H1 (cell line): ENCODE data around the gene SRGAP3. TPM values are rescaled to one million over a fixed set of nuclear protein-coding genes. Genes with fewer than 3 reads are reported as not detected.

Experiments used
- CTCF ChIA-PET: fragments of 300-600 bp; sonication (Branson Sonifier 250); formaldehyde crosslinking; loops from one replicate; lab custom pipeline; 2021; ENCODE audit not compliant: partially characterized antibody; lab: Charles Lee
- POLR2A ChIA-PET: fragments of 300-600 bp; sonication (Branson Sonifier 250); formaldehyde crosslinking; loops from one replicate; lab custom pipeline; 2021; ENCODE audit warnings: inconsistent platforms; ENCODE audit not compliant: partially characterized antibody; lab: Charles Lee
- DNase-seq, 2 experiments: peaks; one replicate each; pipeline versions ENCODE4 v3.0.0 to v3.0.0-alpha.2; 2010 to 2022; ENCODE audit warnings: low spot score in 2 of 2, low read depth in 1 of 2, mixed read lengths in 1 of 2
- FAIRE-seq: peaks from 2 replicates; lab custom pipeline; 2011; peaks lifted over from hg19 to GRCh38; lab: Jason Lieb, UNC
- H2AFZ ChIP-seq: 2 replicates; pipeline ENCODE4 v1.8.1; 2012; ENCODE audit warnings: low read length, inconsistent platforms
- H2AK5ac ChIP-seq: 2 replicates; pipeline ENCODE4 v1.6.1; 2013; ENCODE audit warnings: low read depth, low read length
- H2BK120ac ChIP-seq: replicated peaks from 2 replicates; pipeline ENCODE3; 2013; ENCODE audit warnings: low read depth, low read length, inconsistent platforms
- H2BK12ac ChIP-seq: 2 replicates; pipeline ENCODE4 v1.6.1; 2013; ENCODE audit warnings: low read depth, low read length
- H2BK15ac ChIP-seq: 2 replicates; pipeline ENCODE4 v1.6.1; 2013; ENCODE audit warnings: low read length
- H2BK20ac ChIP-seq: 2 replicates; pipeline ENCODE4 v1.6.1; 2013; ENCODE audit warnings: low read length
- H2BK5ac ChIP-seq: 2 replicates; pipeline ENCODE4 v1.6.1; 2013; ENCODE audit warnings: low read depth, low read length
- H3K14ac ChIP-seq: 2 replicates; pipeline ENCODE4 v1.6.1; 2013; ENCODE audit warnings: inconsistent platforms; ENCODE audit not compliant: insufficient read length
- H3K18ac ChIP-seq: 2 replicates; pipeline ENCODE4 v1.6.1; 2013; ENCODE audit warnings: low read length; ENCODE audit errors: extremely low read depth
- H3K23ac ChIP-seq: 2 replicates; pipeline ENCODE4 v1.6.1; 2013; ENCODE audit warnings: inconsistent platforms; ENCODE audit not compliant: insufficient read length
- H3K23me2 ChIP-seq: 2 replicates; pipeline ENCODE4 v1.6.1; 2013; ENCODE audit warnings: low read depth, low read length
- H3K27ac ChIP-seq: 2 replicates; pipeline ENCODE4 v1.6.1; 2011; ENCODE audit warnings: low read depth, low read length, inconsistent platforms
- H3K27me3 ChIP-seq, 4 experiments: replicated peaks in 1 of 4; 1 replicate in 1 of 4; 2 replicates in 3 of 4; pipeline versions ENCODE4 v1.6.1 to v1.8.1; 2011 to 2013; ENCODE audit warnings: low read length in 3 of 4, mild to moderate bottlenecking in 3 of 4, inconsistent platforms in 2 of 4, mixed read lengths in 2 of 4, moderate library complexity in 1 of 4; ENCODE audit not compliant: control insufficient read depth in 3 of 4, insufficient read depth in 3 of 4; ENCODE audit errors: extremely low read depth in 1 of 4
- H3K36me3 ChIP-seq, 4 experiments: 2 replicates each; pipeline versions ENCODE4 v1.6.1 to v1.8.1; 2011 to 2013; ENCODE audit warnings: mild to moderate bottlenecking in 4 of 4, low read length in 3 of 4, moderate library complexity in 2 of 4, control low read depth in 1 of 4, inconsistent platforms in 1 of 4; ENCODE audit not compliant: insufficient read depth in 4 of 4, control insufficient read depth in 2 of 4
- H3K4ac ChIP-seq: replicated peaks from 2 replicates; pipeline ENCODE3; 2013; ENCODE audit warnings: low read length, low read depth, mixed read lengths, inconsistent platforms; ENCODE audit not compliant: insufficient read length
- H3K4me1 ChIP-seq, 4 experiments: replicated peaks in 1 of 4; 1 replicate in 1 of 4; 2 replicates in 3 of 4; pipeline versions ENCODE4 v1.6.1 to v1.8.1; 2011 to 2013; ENCODE audit warnings: low read length in 3 of 4, inconsistent platforms in 2 of 4, mixed read lengths in 1 of 4; ENCODE audit not compliant: insufficient read depth in 4 of 4, control insufficient read depth in 3 of 4
- H3K4me2 ChIP-seq, 2 experiments: 2 replicates each; pipeline versions ENCODE4 v1.6.1 to v1.8.1; 2011 to 2013; ENCODE audit warnings: low read depth in 2 of 2, low read length in 2 of 2, control low read depth in 1 of 2, inconsistent platforms in 1 of 2, mild to moderate bottlenecking in 1 of 2; ENCODE audit not compliant: insufficient read depth in 1 of 2
- H3K4me3 ChIP-seq, 4 experiments: fragments of 200-600, 300-600 bp in 1 of 4; sonication (generic), shearing (Covaris generic), sonication (Bioruptor Twin) in 1 of 4; 2 replicates each; pipeline versions ENCODE4 v1.5.1 to v1.8.1; 2011 to 2016; ENCODE audit warnings: low read length in 4 of 4, low read depth in 3 of 4, control low read depth in 2 of 4, inconsistent platforms in 2 of 4, mild to moderate bottlenecking in 2 of 4, mixed read lengths in 1 of 4, moderate library complexity in 1 of 4; ENCODE audit not compliant: insufficient read depth in 2 of 4; ENCODE audit errors: extremely low read depth in 1 of 4
- H3K56ac ChIP-seq: replicated peaks from 2 replicates; pipeline ENCODE3; 2013; ENCODE audit warnings: low read depth, mild to moderate bottlenecking, mixed read lengths, low read length, inconsistent platforms; ENCODE audit not compliant: insufficient read length
- H3K79me1 ChIP-seq: 2 replicates; pipeline ENCODE4 v1.6.1; 2013; ENCODE audit warnings: low read depth, low read length, control low read depth
- H3K79me2 ChIP-seq, 2 experiments: 2 replicates each; pipeline versions ENCODE4 v1.6.1 to v1.8.1; 2012 to 2013; ENCODE audit warnings: low read length in 2 of 2, mild to moderate bottlenecking in 2 of 2, inconsistent platforms in 1 of 2; ENCODE audit not compliant: insufficient read depth in 2 of 2, control insufficient read depth in 1 of 2
- H3K9ac ChIP-seq, 4 experiments: replicated peaks in 1 of 4; 1 replicate in 1 of 4; 2 replicates in 3 of 4; pipeline versions ENCODE4 v1.6.1 to v1.8.1; 2011 to 2013; ENCODE audit warnings: low read depth in 3 of 4, low read length in 3 of 4, control low read depth in 2 of 4, mild to moderate bottlenecking in 2 of 4, moderate library complexity in 2 of 4, inconsistent platforms in 1 of 4; ENCODE audit errors: extremely low read depth in 1 of 4
- H3K9me3 ChIP-seq, 2 experiments: 2 replicates each; pipeline versions ENCODE4 v1.6.1 to v1.8.1; 2012 to 2013; ENCODE audit warnings: mild to moderate bottlenecking in 2 of 2, moderate library complexity in 2 of 2, control low read depth in 1 of 2, inconsistent platforms in 1 of 2, low read depth in 1 of 2, low read length in 1 of 2, mixed read lengths in 1 of 2; ENCODE audit not compliant: insufficient read depth in 2 of 2
- H4K20me1 ChIP-seq, 2 experiments: replicated peaks in 1 of 2; 2 replicates each; pipeline versions ENCODE3 to v1.8.1; 2011 to 2013; ENCODE audit warnings: inconsistent platforms in 2 of 2, low read length in 2 of 2, mild to moderate bottlenecking in 1 of 2; ENCODE audit not compliant: insufficient read depth in 2 of 2, control insufficient read depth in 1 of 2
- H4K5ac ChIP-seq: 2 replicates; pipeline ENCODE4 v1.6.1; 2013; ENCODE audit warnings: low read length, low read depth, mixed read lengths, inconsistent platforms; ENCODE audit not compliant: insufficient read length
- H4K8ac ChIP-seq: 2 replicates; pipeline ENCODE4 v1.8.0; 2013; ENCODE audit warnings: mild to moderate bottlenecking, moderate library complexity, low read length, inconsistent platforms; ENCODE audit not compliant: insufficient read depth; ENCODE audit errors: extremely low read depth
- H4K91ac ChIP-seq: replicated peaks from 2 replicates; pipeline ENCODE3; 2013; ENCODE audit warnings: low read length, mixed read lengths, inconsistent platforms; ENCODE audit not compliant: insufficient read length
- ASH2L ChIP-seq: fragments of 200-600, 300-600 bp; sonication (generic); IDR thresholded peaks from one replicate; pipeline ENCODE4 v1.7.1; 2017; ENCODE audit warnings: low read length
- CHD1 ChIP-seq: IDR thresholded peaks from 2 replicates; pipeline ENCODE4 v1.6.1; 2012; ENCODE audit warnings: low read depth, low read length, improper control_type of control experiment
- CHD2 ChIP-seq: IDR thresholded peaks from 2 replicates; pipeline ENCODE4 v1.6.1; 2012; ENCODE audit warnings: low read length, improper control_type of control experiment
- CREB1 ChIP-seq: IDR thresholded peaks from 2 replicates; pipeline ENCODE4 v1.6.1; 2012; ENCODE audit warnings: inconsistent platforms
- CTBP2 ChIP-seq: IDR thresholded peaks from 2 replicates; pipeline ENCODE4 v1.7.0; 2011; ENCODE audit warnings: borderline replicate concordance, mild to moderate bottlenecking, moderate library complexity, mixed read lengths, low read length; ENCODE audit not compliant: insufficient read depth, insufficient read length
- FOSL1 ChIP-seq: IDR thresholded peaks from 2 replicates; pipeline ENCODE4 v1.6.1; 2011; ENCODE audit warnings: mild to moderate bottlenecking, low read depth, low read length, moderate library complexity; ENCODE audit not compliant: insufficient read depth
- HDAC2 ChIP-seq, 2 experiments: fragments of 300-600 bp in 1 of 2; sonication (generic) in 1 of 2; IDR thresholded peaks; 2 replicates each; pipeline ENCODE4 v1.6.1; 2011 to 2012; ENCODE audit warnings: low read depth in 2 of 2, low read length in 2 of 2, mild to moderate bottlenecking in 2 of 2, moderate library complexity in 2 of 2, borderline replicate concordance in 1 of 2, inconsistent platforms in 1 of 2
- HDAC6 ChIP-seq: IDR thresholded peaks from one replicate; pipeline ENCODE4 v1.7.1; 2012; ENCODE audit warnings: low read depth, mild to moderate bottlenecking, inconsistent platforms, low read length, moderate library complexity
- PHF8 ChIP-seq: fragments of 200-600 bp; sonication (generic); conservative IDR thresholded peaks from 2 replicates; pipeline ENCODE4 v1.7.1; 2012; ENCODE audit warnings: low read depth, mild to moderate bottlenecking, inconsistent platforms, low read length, moderate library complexity
- RAD21 ChIP-seq, 2 experiments: IDR thresholded peaks in 1 of 2; conservative IDR thresholded peaks in 1 of 2; 2 replicates each; pipeline ENCODE4 v1.6.1; 2011; ENCODE audit warnings: low read depth in 2 of 2, low read length in 2 of 2, improper control_type of control experiment in 1 of 2, inconsistent platforms in 1 of 2, mild to moderate bottlenecking in 1 of 2, moderate library complexity in 1 of 2
- SP4 ChIP-seq: IDR thresholded peaks from 2 replicates; pipeline ENCODE4 v1.6.1; 2012; ENCODE audit warnings: low read length, inconsistent platforms
- TAF7 ChIP-seq: optimal IDR thresholded peaks from 2 replicates; pipeline ENCODE3; 2011; ENCODE audit warnings: low read depth, mild to moderate bottlenecking, inconsistent platforms, low read length, moderate library complexity, borderline replicate concordance
- TCF12 ChIP-seq: IDR thresholded peaks from 2 replicates; pipeline ENCODE4 v1.6.1; 2011; ENCODE audit warnings: low read depth, mild to moderate bottlenecking, low read length
- WGBS, 2 experiments: shearing (Covaris generic) in 1 of 2; methylation state at CpG; one replicate each; pipeline versions ENCODE4 v1.1.6 to v1.1.7; 2013 to 2015; ENCODE audit warnings: low lambda C conversion rate in 2 of 2, mixed read lengths in 2 of 2, inconsistent platforms in 1 of 2, low coverage in 1 of 2, missing lambda C conversion rate in 1 of 2; ENCODE audit not compliant: insufficient replicate concordance in 2 of 2, insufficient coverage in 1 of 2, insufficient read length in 1 of 2; ENCODE audit errors: extremely low coverage in 1 of 2, missing lambda C conversion rate in 1 of 2; 5-methylcytosine and 5-hydroxymethylcytosine counted together
- polyA plus RNA-seq, 7 experiments: library from polyadenylated mRNA; depleted of rRNA in 3 of 7; stranded (reverse) in 5 of 7; unstranded in 2 of 7; fragments of >200 nt in 5 of 7; fragments of 200-250 nt in 2 of 7; gene quantifications; 1 replicate in 5 of 7; 2 replicates in 1 of 7; 4 replicates in 1 of 7; pipeline versions ENCODE4 v1.2.1 to v1.2.3, GENCODE V29; 2011 to 2013; ENCODE audit warnings: missing spikeins in 2 of 7, mixed read lengths in 2 of 7
- total RNA-seq: library from RNA; stranded (reverse); fragmentation: NEBNext Ultra II Directional; extraction: Animal tissue kit (Norgen Biotek cat#: 25700); gene quantifications from 2 replicates; pipeline ENCODE4 v1.2.1, GENCODE V29; 2021
- TF ChIP-seq, protein P1 (sequence below): IDR thresholded peaks from 2 replicates; pipeline ENCODE4 v1.6.1; 2011; ENCODE audit warnings: low read depth, mild to moderate bottlenecking, low read length; ENCODE audit not compliant: insufficient read depth

The SRGAP3 gene
- total and polyA plus RNA-seq, 2 of the 8 experiments (the other 6 are each of a cell fraction or from before 2014, with no cell fraction given), result 5.8 to 11.4 TPM

DNA sequence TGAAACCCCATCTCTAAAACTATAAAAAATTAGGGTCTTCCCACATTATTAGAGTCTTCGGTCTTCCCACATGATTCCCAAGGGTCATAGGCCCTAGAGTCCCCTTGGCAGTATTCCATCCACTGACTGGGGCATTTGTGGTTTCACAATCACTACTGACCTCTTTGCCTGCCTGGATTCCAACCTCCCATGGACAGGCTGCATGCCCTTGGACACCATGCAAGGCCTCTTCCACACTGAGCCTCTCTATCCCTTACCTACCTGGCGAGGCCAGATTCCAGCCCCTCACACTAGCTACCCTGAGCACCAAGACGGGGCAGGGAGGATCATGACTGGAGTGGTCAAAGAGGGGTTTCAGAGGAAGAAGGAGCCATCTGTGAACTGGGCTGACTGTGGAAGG lies 64.4 kb downstream of the SRGAP3 start:
- Histone ChIP-seq H2BK15ac (no peak overlapping the region; the same call in 1 of the 2 replicates), H2BK120ac (no peak overlapping the region), H4K91ac (no peak overlapping the region), H3K14ac (no peak overlapping the region), H3K4ac (no peak overlapping the region), H3K4me3 (no peak overlapping the region), H3K9me3 (no peaks in the 10 kb centered on the region), H2BK12ac (no peak overlapping the region), H4K8ac (no peak overlapping the region), H4K20me1 (peaks cover 0 to 2% of the 10 kb centered on the region in 2 experiments), H2BK5ac (no peak overlapping the region), H3K18ac (no peak overlapping the region), H3K4me2 (no peak overlapping the region), H4K5ac (no peak overlapping the region), H2AFZ (no peak overlapping the region), H3K56ac (no peak overlapping the region), H3K79me2 (no peaks in the 10 kb centered on the region), H3K79me1 (no peaks in the 10 kb centered on the region), H3K9ac (no peak overlapping the region; a peak in 1 of 7 replicates), H3K27ac (no peak overlapping the region), H3K4me1 (peaks cover 2 to 15% (median 11%) of the 10 kb centered on the region in 4 experiments; a peak in 5 of 7 replicates), H3K36me3 (no peaks in the 10 kb centered on the region), H3K23me2 (no peaks in the 10 kb centered on the region), H2BK20ac (no peak overlapping the region), H2AK5ac (no peak overlapping the region), H3K27me3 (no peaks in the 10 kb centered on the region), H3K23ac (no peak overlapping the region)
- ChIA-PET CTCF (interaction anchor here (0.6 to 2.3 kb wide), 4 partner anchors 15 to 197 kb away, joined by 3 to 8 read pairs (median 5); partner anchors contain the start of gene SRGAP3), POLR2A (no interaction called here)
- FAIRE-seq (no peak), DNase-seq (no peak)
- 83% methylated on average over 3 of the region's 3 CpGs; no CpG with 5 or more reads in 1 of the 2 experiments for WGBS, 2 experiments
- TF ChIP-seq CHD1, result no peak
- TF ChIP-seq, protein P1, sequence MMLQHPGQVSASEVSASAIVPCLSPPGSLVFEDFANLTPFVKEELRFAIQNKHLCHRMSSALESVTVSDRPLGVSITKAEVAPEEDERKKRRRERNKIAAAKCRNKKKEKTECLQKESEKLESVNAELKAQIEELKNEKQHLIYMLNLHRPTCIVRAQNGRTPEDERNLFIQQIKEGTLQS, result no peak
- TF ChIP-seq HDAC6, result no peak
- TF ChIP-seq TAF7, result no peak
- no peak for TF ChIP-seq RAD21 (IDR thresholded peaks at IDR 0.05 in 1 of 2, conservative IDR thresholded peaks at IDR 0.05 in 1 of 2; ENCODE audit: low read depth in 2 of 2, low read length in 2 of 2)
- no peak for TF ChIP-seq CTBP2
- no peak for TF ChIP-seq HDAC2 (IDR thresholded peaks at IDR 0.05; ENCODE audit: borderline replicate concordance in 1 of 2, low read depth in 2 of 2, low read length in 2 of 2)
- TF ChIP-seq SP4, result no peak
- TF ChIP-seq FOSL1, result no peak
- no peak for TF ChIP-seq ASH2L
- no peak for TF ChIP-seq PHF8
- no peak for TF ChIP-seq CHD2
- TF ChIP-seq TCF12, result no peak
- no peak for TF ChIP-seq CREB1
